SK-N-SH (cell line): ENCODE measurements around the gene PUS1.

Source experiments
- CTCF ChIP-seq: fragments of 200-600 bp; sonication (generic); IDR thresholded peaks from 2 replicates; pipeline ENCODE4 v1.6.1; 2017; ENCODE audit warnings: antibody characterized with exemption, mild to moderate bottlenecking, moderate library complexity
- EP300 ChIP-seq, 2 experiments: IDR thresholded peaks; 2 replicates each; pipeline versions ENCODE4 v1.4.0 to v1.6.1; 2012; ENCODE audit warnings: borderline replicate concordance in 1 of 2, low read depth in 1 of 2, low read length in 1 of 2
- FOXJ3 ChIP-seq: sonication (generic); formaldehyde crosslinking; IDR thresholded peaks from 2 replicates; pipeline ENCODE4 v1.5.1; 2020; ENCODE audit warnings: mild to moderate bottlenecking, missing genetic modification reagents
- GABPA ChIP-seq: IDR thresholded peaks from 2 replicates; pipeline ENCODE4 v1.4.0; 2012; ENCODE audit warnings: low read depth, mild to moderate bottlenecking
- JUND ChIP-seq: IDR thresholded peaks from 2 replicates; pipeline ENCODE4 v1.4.0; 2012
- PBX3 ChIP-seq: IDR thresholded peaks from 2 replicates; pipeline ENCODE4; 2012
- SMC3 ChIP-seq: IDR thresholded peaks from 2 replicates; pipeline ENCODE4 v1.6.1; 2012; ENCODE audit warnings: low read depth, low read length, improper control_type of control experiment
- TCF12 ChIP-seq: IDR thresholded peaks from 2 replicates; pipeline ENCODE4 v1.4.0; 2012
- TEAD4 ChIP-seq: IDR thresholded peaks from 2 replicates; pipeline ENCODE4 v1.4.0; 2012; ENCODE audit warnings: mild to moderate bottlenecking, borderline replicate concordance; ENCODE audit not compliant: insufficient read depth
- YY1 ChIP-seq: IDR thresholded peaks from 2 replicates; pipeline ENCODE4 v1.4.0; 2012; ENCODE audit warnings: low read depth, mild to moderate bottlenecking

DNA sequence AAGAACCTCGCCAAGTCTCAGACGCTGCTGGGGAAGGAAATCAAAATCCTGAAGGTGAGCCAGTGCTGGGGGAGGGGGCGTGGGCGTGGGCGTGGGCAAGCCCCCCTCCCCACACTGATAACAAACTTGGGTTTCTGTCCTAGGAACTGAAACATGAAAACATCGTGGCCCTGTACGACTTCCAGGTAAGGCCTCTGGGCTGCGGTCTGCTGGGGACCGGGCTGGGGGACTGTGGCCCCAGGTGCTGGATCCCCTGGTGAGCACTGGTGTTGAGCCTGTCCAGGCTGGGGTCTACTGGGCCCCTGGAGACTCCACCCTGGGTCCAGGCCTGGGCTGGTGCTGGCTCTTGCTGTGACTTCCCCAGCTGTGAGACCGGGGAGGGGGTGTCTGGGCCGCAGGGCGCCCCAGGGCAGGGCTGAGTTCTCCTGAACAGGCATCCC is 33.4 kb upstream of the PUS1 start:
- no peak for TF ChIP-seq TEAD4
- no peak for TF ChIP-seq CTCF
- TF ChIP-seq EP300 (IDR thresholded peaks at IDR 0.05; ENCODE audit: borderline replicate concordance in 1 of 2, low read depth in 1 of 2, low read length in 1 of 2): no peak
- TF ChIP-seq FOXJ3 (CRISPR knock-in tag): no peak
- no peak for TF ChIP-seq JUND
- TF ChIP-seq YY1: no peak
- no peak for TF ChIP-seq GABPA
- no peak for TF ChIP-seq PBX3
- TF ChIP-seq TCF12: no peak
- no peak for TF ChIP-seq SMC3
